Heart left ventricle (tissue), 16 donors: ENCODE data around the gene OR10C1. TPM values are rescaled to one million over a fixed set of nuclear protein-coding genes. Genes with fewer than 3 reads are reported as not detected.

ENCODE experiments used
- ATAC-seq, 4 donors: fragments of 200-7000 bp; cut with Tn5 transposase; one replicate each; pipeline ENCODE4 v1.9.1; 2020 to 2022; ENCODE audit warnings: moderate library complexity in 4 of 4, mild to moderate bottlenecking in 3 of 4, moderate number of reproducible peaks in 1 of 4
- DNase-seq, 5 donors: peaks; one replicate each; pipeline ENCODE4 v3.0.0-alpha.2; 2020
- H3K27ac ChIP-seq, 12 donors: fragments of 200-600 bp; sonication (generic) in 4 of 12; one replicate each; pipeline versions ENCODE4 v1.5.0 to v1.8.0; 2016 to 2022; ENCODE audit warnings: mild to moderate bottlenecking in 2 of 12
- H3K27me3 ChIP-seq, 9 donors: fragments of 200-600 bp; sonication (generic) in 2 of 9; one replicate each; pipeline versions ENCODE4 v1.5.1 to v1.8.0; 2016 to 2022; ENCODE audit warnings: mild to moderate bottlenecking in 3 of 9
- H3K36me3 ChIP-seq, 9 donors: fragments of 200-600 bp; sonication (generic) in 2 of 9; one replicate each; pipeline versions ENCODE4 v1.5.0 to v1.8.0; 2018 to 2022; ENCODE audit warnings: mild to moderate bottlenecking in 2 of 9
- H3K4me1 ChIP-seq, 12 donors: fragments of 200-600 bp; sonication (generic) in 4 of 12; one replicate each; pipeline versions ENCODE4 v1.5.0 to v1.8.0; 2016 to 2022; ENCODE audit warnings: mild to moderate bottlenecking in 3 of 12
- H3K4me3 ChIP-seq, 12 donors: fragments of 200-600 bp; sonication (generic) in 4 of 12; one replicate each; pipeline versions ENCODE4 v1.5.0 to v1.8.0; 2017 to 2022; ENCODE audit warnings: mild to moderate bottlenecking in 9 of 12, moderate library complexity in 4 of 12
- H3K9me3 ChIP-seq, 12 donors: fragments of 200-600 bp; sonication (generic) in 4 of 12; one replicate each; pipeline versions ENCODE4 v1.5.0 to v1.8.0; 2016 to 2022; ENCODE audit warnings: mild to moderate bottlenecking in 1 of 12
- POLR2A ChIP-seq, 2 donors: fragments of 450-650 bp; IDR thresholded peaks; one replicate each; pipeline ENCODE4 v1.6.1; 2017; ENCODE audit warnings: antibody characterized with exemption in 2 of 2, mild to moderate bottlenecking in 2 of 2, moderate library complexity in 2 of 2
- WGBS, 4 donors: extraction: QIAGEN DNeasy Blood & Tissue Kit in 2 of 4; methylation state at CpG; one replicate each; pipeline versions ENCODE4 v1.1.5 to v1.1.7; 2013 to 2018; 5-methylcytosine and 5-hydroxymethylcytosine counted together
- intact Hi-C, 10 donors: fragments of 100-400 bp; cut with DNase I; formaldehyde crosslinking; loops; one replicate each; pipeline versions ENCODE4 v1.11.1 to v1.14.2; 2022
- polyA plus RNA-seq, 2 donors: library from polyadenylated mRNA; stranded (reverse); fragments of 200-250 nt; gene quantifications; one replicate each; pipeline ENCODE4 v1.2.3, GENCODE V29; 2013
- total RNA-seq, 9 donors: library from RNA; depleted of rRNA in 2 of 9; stranded (reverse); fragments of >200 nt in 2 of 9; fragmentation: NEBNext Ultra II Directional in 3 of 9; extraction: Animal tissue kit (Norgen Biotek cat#: 25700) in 3 of 9; gene quantifications; one replicate each; pipeline versions ENCODE4 v1.1.0 to v1.2.4, GENCODE V29; 2016 to 2023
- TF ChIP-seq, protein P1 (sequence below), 12 donors: fragments of 200-600 bp; sonication (generic) in 4 of 12; IDR thresholded peaks; one replicate each; pipeline versions ENCODE4 v1.5.0 to v1.8.0; 2018 to 2022; ENCODE audit warnings: antibody characterized with exemption in 12 of 12, mild to moderate bottlenecking in 5 of 12
- donor health status: ischemic (EF 13 %, LVEDD 7.1; RV severe dilation, severe dysfunction).
- donor health status: healthy with polysubstance abuse.
- donor health status: DM: no; HTN: yes; CAD: no.
- donor health status: DM: no; HTN: no; CAD: no.
- donor health status: ischemic (EF 25% LVEDD 6.9; RV normal size, moderate dysfunction).
- donor health status: ischemic (EF 25% LVEDD 5.7; RV mildly dilated, moderate dysfunction).
- donor health status: healthy.
- donor health status: DM: yes; HTN: yes; CAD: no.
- donor health status: ischemic (EF 35%, LVEDD 5.7; RV mildly dilated, moderate dysfunction).
- donor health status: nonischemic (EF 11% LVEDD 7.7; RV severe dilation, severe dysfunction).
- donor health status: DM: yes; HTN: yes; CAD: no.
- donor health status: PGD.
- donor health status: ischemic (EF 29% LVEDD 5.4; RV normal size, mild dysfunction).
- donor health status: nonischemic (EF 23%, LVEDD 6.1; RV moderate dilation, normal function).

OR10C1 gene
- total and polyA plus RNA-seq, 11 donors: not detected

DNA sequence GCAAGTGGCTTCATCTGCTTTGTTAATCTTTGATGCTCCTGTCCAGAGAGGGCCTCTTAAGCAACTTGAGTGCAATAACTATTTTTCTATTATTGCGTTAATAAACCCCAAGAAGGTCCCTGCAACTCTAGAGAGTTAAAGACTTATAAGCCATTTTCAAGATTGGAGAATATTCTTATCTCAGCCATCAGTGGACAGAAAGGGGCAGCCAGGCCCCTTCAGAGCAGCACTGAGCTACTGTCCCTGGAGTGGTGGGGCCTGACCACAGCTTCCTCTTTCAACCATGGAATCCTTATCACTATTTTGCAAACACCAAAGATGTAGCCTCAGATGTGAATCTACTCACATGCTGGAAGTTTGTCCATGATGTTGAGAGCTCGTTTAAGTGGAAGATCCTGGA is 51.4 kb downstream of the OR10C1 start:
- H3K36me3 ChIP-seq: no peaks in the 10 kb centered on the region
- DNase-seq (no peak), ATAC-seq (no peak)
- H3K4me1 ChIP-seq: no peaks in the 10 kb centered on the region
- intact Hi-C loops: no loop called here
- no peaks in the 10 kb centered on the region for H3K9me3 ChIP-seq
- H3K27ac ChIP-seq: no peak overlapping the region
- H3K4me3 ChIP-seq: no peak overlapping the region
- 58 to 87% (median 75%) methylated on average over 2 of the region's 2 CpGs for WGBS, 4 donors
- no peak for TF ChIP-seq POLR2A (IDR thresholded peaks at IDR 0.05)
- TF ChIP-seq, protein P1, sequence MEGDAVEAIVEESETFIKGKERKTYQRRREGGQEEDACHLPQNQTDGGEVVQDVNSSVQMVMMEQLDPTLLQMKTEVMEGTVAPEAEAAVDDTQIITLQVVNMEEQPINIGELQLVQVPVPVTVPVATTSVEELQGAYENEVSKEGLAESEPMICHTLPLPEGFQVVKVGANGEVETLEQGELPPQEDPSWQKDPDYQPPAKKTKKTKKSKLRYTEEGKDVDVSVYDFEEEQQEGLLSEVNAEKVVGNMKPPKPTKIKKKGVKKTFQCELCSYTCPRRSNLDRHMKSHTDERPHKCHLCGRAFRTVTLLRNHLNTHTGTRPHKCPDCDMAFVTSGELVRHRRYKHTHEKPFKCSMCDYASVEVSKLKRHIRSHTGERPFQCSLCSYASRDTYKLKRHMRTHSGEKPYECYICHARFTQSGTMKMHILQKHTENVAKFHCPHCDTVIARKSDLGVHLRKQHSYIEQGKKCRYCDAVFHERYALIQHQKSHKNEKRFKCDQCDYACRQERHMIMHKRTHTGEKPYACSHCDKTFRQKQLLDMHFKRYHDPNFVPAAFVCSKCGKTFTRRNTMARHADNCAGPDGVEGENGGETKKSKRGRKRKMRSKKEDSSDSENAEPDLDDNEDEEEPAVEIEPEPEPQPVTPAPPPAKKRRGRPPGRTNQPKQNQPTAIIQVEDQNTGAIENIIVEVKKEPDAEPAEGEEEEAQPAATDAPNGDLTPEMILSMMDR (IDR thresholded peaks at IDR 0.05): no peak
- H3K27me3 ChIP-seq: peaks cover 0 to 3% (median 0%) of the 10 kb centered on the region in 9 donors

Other genes starting within 250 kb of the OR10C1 start
- not detected for gene OR14J1, start 137.6 kb upstream of the OR10C1 start, total RNA-seq
- gene OR14J1, start 137.6 kb upstream of the OR10C1 start, polyA plus RNA-seq: not detected
- not detected for gene OR5V1, start 70.4 kb upstream of the OR10C1 start, total RNA-seq
- not detected for gene OR5V1, start 70.4 kb upstream of the OR10C1 start, polyA plus RNA-seq
- not detected for gene OR12D3, start 64.0 kb upstream of the OR10C1 start, total RNA-seq
- gene OR12D3, start 64.0 kb upstream of the OR10C1 start, polyA plus RNA-seq: not detected
- not detected for gene OR12D2, start 43.7 kb upstream of the OR10C1 start, total RNA-seq
- not detected for gene OR12D2, start 43.7 kb upstream of the OR10C1 start, polyA plus RNA-seq
- not detected for gene OR12D1, start 24.4 kb upstream of the OR10C1 start, total RNA-seq
- gene OR12D1, start 24.4 kb upstream of the OR10C1 start, polyA plus RNA-seq: not detected
- gene OR11A1, start 17.8 kb downstream of the OR10C1 start, total RNA-seq: not detected
- not detected for gene OR11A1, start 17.8 kb downstream of the OR10C1 start, polyA plus RNA-seq
- not detected for gene OR2H1, start 17.8 kb downstream of the OR10C1 start, total RNA-seq
- not detected for gene OR2H1, start 17.8 kb downstream of the OR10C1 start, polyA plus RNA-seq
- gene MAS1L, start 48.6 kb downstream of the OR10C1 start, total RNA-seq: not detected
- gene MAS1L, start 48.6 kb downstream of the OR10C1 start, polyA plus RNA-seq: not detected
- 10 to 100 TPM in 2 of 9 donors, under 1 TPM in 1, not detected in 6; 0.26 to 61.7 (median 11.6) TPM for gene UBD, start 120.4 kb downstream of the OR10C1 start, total RNA-seq
- under 1 TPM in 1 of 2 donors, not detected in 1; 0.21 TPM for gene UBD, start 120.4 kb downstream of the OR10C1 start, polyA plus RNA-seq
- not detected for gene OR2H2, start 145.8 kb downstream of the OR10C1 start, total RNA-seq
- not detected for gene OR2H2, start 145.8 kb downstream of the OR10C1 start, polyA plus RNA-seq
- 10 to 100 TPM; 11.6 to 30.8 (median 18.1) TPM for gene GABBR1, start 193.9 kb downstream of the OR10C1 start, total RNA-seq
- 10 to 100 TPM; 11.7 to 25.4 TPM for gene GABBR1, start 193.9 kb downstream of the OR10C1 start, polyA plus RNA-seq
- gene MOG, start 217.8 kb downstream of the OR10C1 start, total RNA-seq: 1 to 10 TPM in 8 of 9 donors, under 1 TPM in 1; 0.50 to 7.4 (median 2.7) TPM
- gene MOG, start 217.8 kb downstream of the OR10C1 start, polyA plus RNA-seq: 1 to 10 TPM in 1 of 2 donors, under 1 TPM in 1; 0.19 to 2.9 TPM
- 10 to 100 TPM in 1 of 9 donors, 1 to 10 TPM in 1, under 1 TPM in 1, not detected in 6; 0.75 to 18.1 (median 4.8) TPM for gene ZFP57, start 241.8 kb downstream of the OR10C1 start, total RNA-seq
- under 1 TPM in 1 of 2 donors, not detected in 1; 0.06 TPM for gene ZFP57, start 241.8 kb downstream of the OR10C1 start, polyA plus RNA-seq